HG03066 (cell line): ENCODE results near the gene RNASE13.
"Not testable (repeated sequence)": the region's sequence is repeated elsewhere in the genome, so short reads cannot be mapped to it uniquely, and the experiment has no call there.

Experiments
- ATAC-seq: cut with Tn5 transposase; IDR thresholded peaks from one replicate; pipeline ENCODE4 v1.9.1; 2021; ENCODE audit warnings: low read depth; ENCODE audit not compliant: unreplicated experiment

Gene RNASE13

GRCh38 chr14:21043387-21043973, 8.9 kb upstream of the RNASE13 start:
- no peak for ATAC-seq

GRCh38 chr14:21042918-21043317, 8.3 kb upstream of the RNASE13 start:
- no peak for ATAC-seq

GRCh38 chr14:21041676-21042433, 7.2 kb upstream of the RNASE13 start, which contains the start of gene RNASE7:
RNASE7 (plus strand) TSS chr14:21042362; CDS start chr14:21042993, 631 bp downstream.
- ATAC-seq: no peak

GRCh38 chr14:21040941-21041340, 6.3 kb upstream of the RNASE13 start:
- ATAC-seq: not testable (repeated sequence)

GRCh38 chr14:21040370-21040925, 5.8 kb upstream of the RNASE13 start:
- no peak for ATAC-seq

- no peak for ATAC-seq
Measured at GRCh38 chr14:21039585-21040369, 5.2 kb upstream of the RNASE13 start.

DNA sequence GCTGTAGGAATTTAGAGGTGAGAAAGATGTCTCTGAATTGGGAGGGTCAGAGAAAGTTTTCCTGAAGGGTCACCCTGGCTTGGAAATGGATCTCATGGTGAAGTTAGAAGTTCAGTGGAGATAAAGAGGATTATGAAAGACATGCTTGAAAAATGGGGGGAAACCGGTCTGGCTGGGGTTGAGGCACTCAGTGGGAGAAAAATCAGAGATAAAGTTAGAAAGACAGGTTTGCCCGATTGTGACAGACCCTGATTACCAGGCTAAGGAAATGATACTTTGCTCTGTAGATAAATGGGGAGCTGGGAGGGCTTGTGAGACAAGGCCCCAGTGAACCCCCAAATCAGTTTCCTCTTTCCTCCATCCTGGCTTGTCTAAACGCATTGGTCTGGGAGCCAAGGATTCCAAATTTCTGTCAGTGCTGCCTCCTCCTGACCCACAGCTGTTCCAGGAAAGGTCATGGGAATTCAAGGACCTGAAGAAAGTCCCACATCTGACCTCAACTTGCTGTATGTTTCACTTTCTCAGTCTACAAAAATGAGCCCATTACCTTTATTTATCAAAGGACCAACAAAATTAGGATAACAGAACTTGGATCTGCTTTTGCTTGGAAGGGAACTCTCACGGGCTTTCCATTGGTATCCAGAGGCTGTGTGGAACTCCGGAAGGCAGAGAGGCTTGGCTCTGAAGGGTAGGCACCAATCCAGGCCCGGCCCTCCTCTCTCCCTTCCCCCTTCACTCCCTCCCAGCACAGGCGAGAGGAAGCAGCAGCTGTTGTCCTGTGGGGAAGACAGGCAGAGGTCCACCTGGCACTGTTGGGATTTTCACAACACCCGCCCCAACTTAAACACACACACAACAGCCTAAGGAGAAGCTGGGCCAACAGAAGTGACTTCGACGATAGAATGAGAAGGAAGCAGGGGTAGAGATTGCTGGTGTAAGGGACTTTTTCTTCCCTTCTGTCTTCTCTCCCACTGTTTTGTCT, 4.1 kb upstream of the RNASE13 start:
- ATAC-seq: no peak

- ATAC-seq: no peak
Measured at GRCh38 chr14:21037156-21037555, 2.5 kb upstream of the RNASE13 start.

- no peak for ATAC-seq
Measured at GRCh38 chr14:21036751-21037150, 2.1 kb upstream of the RNASE13 start.

GRCh38 chr14:21033133-21033698, 1.4 kb downstream of the RNASE13 start:
- ATAC-seq: no peak

- ATAC-seq: no peak
Measured at GRCh38 chr14:21032326-21033132, 2.1 kb downstream of the RNASE13 start.

DNA sequence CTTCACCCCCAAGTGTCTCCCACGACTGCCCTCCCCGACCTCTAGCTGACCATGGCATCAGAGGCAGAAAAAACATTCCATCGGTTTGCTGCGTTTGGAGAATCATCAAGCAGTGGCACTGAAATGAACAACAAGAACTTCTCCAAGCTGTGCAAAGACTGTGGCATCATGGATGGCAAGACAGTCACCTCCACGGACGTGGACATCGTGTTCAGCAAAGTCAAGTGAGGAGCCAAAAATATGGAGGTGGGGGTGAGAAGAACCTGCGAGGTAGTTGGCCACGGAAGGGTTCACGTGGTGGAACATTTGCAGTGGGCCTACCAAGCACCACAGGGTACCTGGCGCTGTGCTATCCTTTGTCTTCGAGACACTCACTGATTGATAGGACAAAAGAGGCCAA, 4.1 kb downstream of the RNASE13 start:
- no peak for ATAC-seq

- ATAC-seq: no peak
Measured at GRCh38 chr14:21029917-21030316, 4.7 kb downstream of the RNASE13 start, which contains the start of gene TPPP2. TPPP2 (plus strand) TSS chr14:21030217; CDS start chr14:21030582, 365 bp downstream.

- no peak for ATAC-seq
Measured at GRCh38 chr14:21026988-21027315, 7.7 kb downstream of the RNASE13 start.

GRCh38 chr14:21026274-21026987, 8.2 kb downstream of the RNASE13 start:
- ATAC-seq: no peak

- ATAC-seq: no peak
Measured at GRCh38 chr14:21025371-21026273, 9.0 kb downstream of the RNASE13 start.
